ENCODE data around the gene PCNX2.

GRCh38 chr1:233066087-233066486 lies 229.4 kb downstream of the PCNX2 start:
- TF ChIP-seq, protein P1, sequence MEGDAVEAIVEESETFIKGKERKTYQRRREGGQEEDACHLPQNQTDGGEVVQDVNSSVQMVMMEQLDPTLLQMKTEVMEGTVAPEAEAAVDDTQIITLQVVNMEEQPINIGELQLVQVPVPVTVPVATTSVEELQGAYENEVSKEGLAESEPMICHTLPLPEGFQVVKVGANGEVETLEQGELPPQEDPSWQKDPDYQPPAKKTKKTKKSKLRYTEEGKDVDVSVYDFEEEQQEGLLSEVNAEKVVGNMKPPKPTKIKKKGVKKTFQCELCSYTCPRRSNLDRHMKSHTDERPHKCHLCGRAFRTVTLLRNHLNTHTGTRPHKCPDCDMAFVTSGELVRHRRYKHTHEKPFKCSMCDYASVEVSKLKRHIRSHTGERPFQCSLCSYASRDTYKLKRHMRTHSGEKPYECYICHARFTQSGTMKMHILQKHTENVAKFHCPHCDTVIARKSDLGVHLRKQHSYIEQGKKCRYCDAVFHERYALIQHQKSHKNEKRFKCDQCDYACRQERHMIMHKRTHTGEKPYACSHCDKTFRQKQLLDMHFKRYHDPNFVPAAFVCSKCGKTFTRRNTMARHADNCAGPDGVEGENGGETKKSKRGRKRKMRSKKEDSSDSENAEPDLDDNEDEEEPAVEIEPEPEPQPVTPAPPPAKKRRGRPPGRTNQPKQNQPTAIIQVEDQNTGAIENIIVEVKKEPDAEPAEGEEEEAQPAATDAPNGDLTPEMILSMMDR (IDR thresholded peaks at IDR 0.05), result no peak
- TF ChIP-seq POLR2A (IDR thresholded peaks at IDR 0.05), result no peak

Data from testis (tissue), 2 donors.